A673 (cell line): ENCODE measurements around the gene THADA. TPM values are rescaled to one million over a fixed set of nuclear protein-coding genes. Genes with fewer than 3 reads are reported as not detected.

ENCODE experiments used
- BruUV-seq: library from RNA; stranded (reverse); fragments of 400-500 nt; replicated peaks from 2 replicates; lab custom pipeline; 2021; lab: Mats Ljungman, UMichigan
- CTCF ChIA-PET: fragments of 300-600 bp; sonication (Branson Sonifier 250); formaldehyde crosslinking; loops from one replicate; lab custom pipeline; 2022; ENCODE audit warnings: antibody characterized with exemption; lab: Charles Lee
- POLR2A ChIA-PET: fragments of 300-600 bp; sonication (Branson Sonifier 250); formaldehyde crosslinking; loops from one replicate; lab custom pipeline; 2022; ENCODE audit warnings: antibody characterized with exemption; ENCODE audit not compliant: low non-redundant PET; lab: Charles Lee
- DNase-seq: peaks from one replicate; pipeline ENCODE4 v3.0.0-alpha.2; 2015; ENCODE audit warnings: low spot score
- H3K27ac ChIP-seq: fragments of 200-600 bp; sonication (generic); 2 replicates; pipeline ENCODE4 v1.5.1; 2016; ENCODE audit warnings: mixed run types, low read depth, mild to moderate bottlenecking, mixed read lengths, antibody characterized with exemption, low read length; ENCODE audit not compliant: poor library complexity, severe bottlenecking
- H3K27me3 ChIP-seq: fragments of 200-600 bp; sonication (generic); replicated peaks from 2 replicates; pipeline ENCODE4 v1.6.1; 2017; ENCODE audit warnings: mixed run types, low read depth, mild to moderate bottlenecking, mixed read lengths, antibody characterized with exemption, low read length; ENCODE audit not compliant: insufficient read depth, poor library complexity
- H3K36me3 ChIP-seq: fragments of 200-600 bp; sonication (generic); 2 replicates; pipeline ENCODE4 v1.6.1; 2016; ENCODE audit warnings: mixed run types, mild to moderate bottlenecking, mixed read lengths, antibody characterized with exemption, low read length; ENCODE audit not compliant: insufficient read depth, poor library complexity, severe bottlenecking
- H3K4me1 ChIP-seq: fragments of 200-600 bp; sonication (generic); 2 replicates; pipeline ENCODE4 v1.6.1; 2017; ENCODE audit warnings: mixed run types, mild to moderate bottlenecking, mixed read lengths, antibody characterized with exemption, low read length; ENCODE audit not compliant: insufficient read depth, poor library complexity, severe bottlenecking
- H3K4me3 ChIP-seq: fragments of 200-600 bp; sonication (generic); 2 replicates; pipeline ENCODE4 v1.5.1; 2016; ENCODE audit warnings: low read depth, mixed run types, mild to moderate bottlenecking, mixed read lengths, low read length; ENCODE audit not compliant: poor library complexity, severe bottlenecking
- H3K9me3 ChIP-seq: fragments of 200-600 bp; sonication (generic); 2 replicates; pipeline ENCODE4 v1.6.1; 2016; ENCODE audit warnings: mixed run types, low read depth, mild to moderate bottlenecking, mixed read lengths, antibody characterized with exemption, low read length; ENCODE audit not compliant: poor library complexity, severe bottlenecking
- EZH2 ChIP-seq: fragments of 200-600 bp; sonication (generic); IDR thresholded peaks from 2 replicates; pipeline ENCODE4 v1.6.1; 2017; ENCODE audit warnings: borderline replicate concordance, low read depth, mild to moderate bottlenecking, mixed read lengths, antibody characterized with exemption, low read length; ENCODE audit not compliant: poor library complexity, severe bottlenecking
- intact Hi-C: fragments of 100-400 bp; cut with micrococcal nuclease; formaldehyde crosslinking; loops from one replicate; pipeline ENCODE4 v1.10.0; 2022; ENCODE audit not compliant: unreplicated experiment
- total RNA-seq: library from RNA; stranded (reverse); gene quantifications from 2 replicates; pipeline ENCODE4 v1.2.3, GENCODE V29; 2021
- TF ChIP-seq, protein P1 (sequence below): fragments of 300-800, 200-600 bp; sonication (generic); conservative IDR thresholded peaks from 2 replicates; pipeline ENCODE4 v1.5.1; 2017; ENCODE audit warnings: low read depth, mild to moderate bottlenecking, antibody characterized with exemption, low read length, moderate library complexity, mixed read lengths

The THADA gene
- total RNA-seq, 1 experiment from 2014 or later = 39.7 TPM

- no TSS peak for BruUV-seq
- Histone ChIP-seq H3K36me3 (no peaks in the 10 kb centered on the region), H3K4me1 (no peaks in the 10 kb centered on the region), H3K27ac (no peak overlapping the region), H3K27me3 (no peaks in the 10 kb centered on the region), H3K4me3 (no peak overlapping the region), H3K9me3 (no peaks in the 10 kb centered on the region)
- CTCF ChIA-PET = no interaction called here
- intact Hi-C loops = no loop called here
- POLR2A ChIA-PET = no interaction called here
- DNase-seq = no peak
- TF ChIP-seq, protein P1, sequence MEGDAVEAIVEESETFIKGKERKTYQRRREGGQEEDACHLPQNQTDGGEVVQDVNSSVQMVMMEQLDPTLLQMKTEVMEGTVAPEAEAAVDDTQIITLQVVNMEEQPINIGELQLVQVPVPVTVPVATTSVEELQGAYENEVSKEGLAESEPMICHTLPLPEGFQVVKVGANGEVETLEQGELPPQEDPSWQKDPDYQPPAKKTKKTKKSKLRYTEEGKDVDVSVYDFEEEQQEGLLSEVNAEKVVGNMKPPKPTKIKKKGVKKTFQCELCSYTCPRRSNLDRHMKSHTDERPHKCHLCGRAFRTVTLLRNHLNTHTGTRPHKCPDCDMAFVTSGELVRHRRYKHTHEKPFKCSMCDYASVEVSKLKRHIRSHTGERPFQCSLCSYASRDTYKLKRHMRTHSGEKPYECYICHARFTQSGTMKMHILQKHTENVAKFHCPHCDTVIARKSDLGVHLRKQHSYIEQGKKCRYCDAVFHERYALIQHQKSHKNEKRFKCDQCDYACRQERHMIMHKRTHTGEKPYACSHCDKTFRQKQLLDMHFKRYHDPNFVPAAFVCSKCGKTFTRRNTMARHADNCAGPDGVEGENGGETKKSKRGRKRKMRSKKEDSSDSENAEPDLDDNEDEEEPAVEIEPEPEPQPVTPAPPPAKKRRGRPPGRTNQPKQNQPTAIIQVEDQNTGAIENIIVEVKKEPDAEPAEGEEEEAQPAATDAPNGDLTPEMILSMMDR = no peak
- TF ChIP-seq EZH2 = no peak
Measured at GRCh38 chr2:43185146-43185545, 410.7 kb downstream of the THADA start.

GRCh38 chr2:43184339-43184895 is 411.4 kb downstream of the THADA start:
- no peak for DNase-seq
- no peak overlapping the region for H3K27ac ChIP-seq
- ChIA-PET POLR2A (no interaction called here), CTCF (no interaction called here)
- intact Hi-C loops = no loop called here
- TF ChIP-seq, protein P1 = no peak
- no peak for TF ChIP-seq EZH2
- H3K36me3 ChIP-seq = no peaks in the 10 kb centered on the region
- no peaks in the 10 kb centered on the region for H3K9me3 ChIP-seq
- no peaks in the 10 kb centered on the region for H3K27me3 ChIP-seq
- no peak overlapping the region for H3K4me3 ChIP-seq
- H3K4me1 ChIP-seq = no peaks in the 10 kb centered on the region
- no TSS peak for BruUV-seq

DNA sequence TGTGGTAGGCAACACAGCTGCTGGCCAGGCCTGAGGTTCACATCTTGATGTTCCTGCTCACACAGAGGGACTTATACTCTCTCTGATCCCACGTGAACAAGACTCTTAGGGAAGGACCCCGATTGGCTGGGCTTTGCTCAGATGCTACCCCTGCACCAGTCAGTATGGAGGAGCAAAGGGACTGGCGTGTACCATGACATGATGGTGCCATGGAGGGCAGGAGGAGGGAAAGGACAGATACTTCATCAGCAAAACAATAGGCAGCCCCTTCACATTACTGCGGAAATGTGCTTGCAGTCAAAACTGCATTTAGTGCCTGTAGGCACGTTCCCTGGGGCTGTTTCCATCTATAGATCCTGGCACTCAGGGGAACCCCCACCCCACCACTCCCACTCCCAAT is 412.1 kb downstream of the THADA start:
- DNase-seq = no peak
- CTCF ChIA-PET = no interaction called here
- H3K9me3 ChIP-seq = no peaks in the 10 kb centered on the region
- intact Hi-C loops = no loop called here
- no TSS peak for BruUV-seq
- POLR2A ChIA-PET = no interaction called here
- H3K27me3 ChIP-seq = no peaks in the 10 kb centered on the region
- no peaks in the 10 kb centered on the region for H3K36me3 ChIP-seq
- H3K4me3 ChIP-seq = no peak overlapping the region
- peaks cover under 1% of the 10 kb centered on the region for H3K4me1 ChIP-seq
- no peak overlapping the region for H3K27ac ChIP-seq
- no peak for TF ChIP-seq EZH2
- TF ChIP-seq, protein P1 = no peak
